BJ (cell line): ENCODE data around the gene LRRN4. TPM values are rescaled to one million over a fixed set of nuclear protein-coding genes. Genes with fewer than 3 reads are reported as not detected.
"Not testable (repeated sequence)": the region's sequence is repeated elsewhere in the genome, so short reads cannot be mapped to it uniquely, and the experiment has no call there.

Experiments used
- CTCF ChIA-PET: fragments of 350-600 bp; formaldehyde crosslinking; extraction: SDS; loops from one replicate; lab custom pipeline; 2021; ENCODE audit warnings: antibody characterized with exemption, inconsistent platforms; lab: Yijun Ruan, JAX
- POLR2A ChIA-PET: fragments of 300-600 bp; sonication (Branson Sonifier 250); formaldehyde crosslinking; extraction: SDS; loops from one replicate; lab custom pipeline; 2021; ENCODE audit warnings: antibody characterized with exemption; lab: Charles Lee
- DNase-seq: peaks from one replicate; pipeline ENCODE4 v3.0.0-alpha.2; 2011; ENCODE audit warnings: low read depth
- H3K27me3 ChIP-seq: 2 replicates; pipeline ENCODE4 v1.6.0; 2011; ENCODE audit warnings: low read length; ENCODE audit not compliant: control insufficient read depth, insufficient read depth
- H3K36me3 ChIP-seq: 2 replicates; pipeline ENCODE4 v1.5.1; 2011; ENCODE audit warnings: low read length; ENCODE audit not compliant: control insufficient read depth, insufficient read depth
- H3K4me3 ChIP-seq: 2 replicates; pipeline ENCODE4 v1.5.1; 2011; ENCODE audit warnings: low read depth, mild to moderate bottlenecking, control low read depth, low read length
- polyA plus RNA-seq: library from polyadenylated mRNA; depleted of rRNA; stranded (reverse); fragments of >200 nt; gene quantifications from 2 replicates; pipeline ENCODE4 v1.2.3, GENCODE V29; 2011
- TF ChIP-seq, protein P1 (sequence below): IDR thresholded peaks from 2 replicates; pipeline ENCODE4 v1.5.1; 2011; ENCODE audit warnings: low read depth, mild to moderate bottlenecking, control low read depth, inconsistent platforms, low read length, moderate library complexity; ENCODE audit not compliant: insufficient read depth

LRRN4 gene
- polyA plus RNA-seq, 1 experiment = 0.06 TPM

- Histone ChIP-seq H3K4me3 (no peak overlapping the region), H3K27me3 (peaks cover 4% of the 10 kb centered on the region; the same call in 1 of the 2 replicates), H3K36me3 (no peaks in the 10 kb centered on the region)
- no peak for DNase-seq
- CTCF ChIA-PET = no interaction called here
- TF ChIP-seq, protein P1, sequence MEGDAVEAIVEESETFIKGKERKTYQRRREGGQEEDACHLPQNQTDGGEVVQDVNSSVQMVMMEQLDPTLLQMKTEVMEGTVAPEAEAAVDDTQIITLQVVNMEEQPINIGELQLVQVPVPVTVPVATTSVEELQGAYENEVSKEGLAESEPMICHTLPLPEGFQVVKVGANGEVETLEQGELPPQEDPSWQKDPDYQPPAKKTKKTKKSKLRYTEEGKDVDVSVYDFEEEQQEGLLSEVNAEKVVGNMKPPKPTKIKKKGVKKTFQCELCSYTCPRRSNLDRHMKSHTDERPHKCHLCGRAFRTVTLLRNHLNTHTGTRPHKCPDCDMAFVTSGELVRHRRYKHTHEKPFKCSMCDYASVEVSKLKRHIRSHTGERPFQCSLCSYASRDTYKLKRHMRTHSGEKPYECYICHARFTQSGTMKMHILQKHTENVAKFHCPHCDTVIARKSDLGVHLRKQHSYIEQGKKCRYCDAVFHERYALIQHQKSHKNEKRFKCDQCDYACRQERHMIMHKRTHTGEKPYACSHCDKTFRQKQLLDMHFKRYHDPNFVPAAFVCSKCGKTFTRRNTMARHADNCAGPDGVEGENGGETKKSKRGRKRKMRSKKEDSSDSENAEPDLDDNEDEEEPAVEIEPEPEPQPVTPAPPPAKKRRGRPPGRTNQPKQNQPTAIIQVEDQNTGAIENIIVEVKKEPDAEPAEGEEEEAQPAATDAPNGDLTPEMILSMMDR = no peak
- POLR2A ChIA-PET = no interaction called here
Measured at GRCh38 chr20:6055981-6056569, 2.2 kb upstream of the LRRN4 start.

- CTCF ChIA-PET = interaction anchor here (0.6 kb wide), 1 partner anchor 18 kb away, joined by 4 read pairs; no protein-coding TSS in a partner anchor
- no peak for DNase-seq
- no peaks in the 10 kb centered on the region for H3K36me3 ChIP-seq
- POLR2A ChIA-PET = no interaction called here
- H3K4me3 ChIP-seq = no peak overlapping the region
- TF ChIP-seq, protein P1 = no peak
- peaks cover 4% of the 10 kb centered on the region; the same call in 1 of the 2 replicates for H3K27me3 ChIP-seq
Measured at GRCh38 chr20:6055161-6055783, 1.4 kb upstream of the LRRN4 start.

DNA sequence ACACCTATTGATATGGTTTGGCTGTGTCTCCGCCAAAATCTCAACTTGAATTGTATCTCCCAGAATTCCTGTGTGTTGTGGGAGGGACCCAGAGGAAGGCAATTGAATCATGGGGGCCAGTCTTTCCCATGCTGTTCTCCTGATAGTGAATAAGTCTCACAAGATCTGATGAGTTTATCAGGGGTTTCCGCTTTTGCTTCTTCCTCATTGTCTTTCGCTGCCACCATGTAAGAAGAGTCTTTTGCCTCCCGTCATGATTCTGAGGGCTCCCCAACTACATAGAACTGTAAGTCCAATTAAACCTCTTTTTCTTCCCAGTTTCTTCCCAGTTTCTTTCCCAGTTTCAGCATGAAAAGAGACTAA is 810 bp upstream of the LRRN4 start:
- H3K36me3 ChIP-seq, H3K27me3 ChIP-seq, POLR2A ChIA-PET, H3K4me3 ChIP-seq, DNase-seq: not testable (repeated sequence)
- CTCF ChIA-PET = interaction anchor here (0.8 to 1.7 kb wide), 3 partner anchors 12 to 46 kb away, joined by 3 to 5 read pairs (median 3); no protein-coding TSS in a partner anchor

- no peak overlapping the region for H3K4me3 ChIP-seq
- H3K27me3 ChIP-seq = peaks cover 2% of the 10 kb centered on the region; the same call in 1 of the 2 replicates
- no peaks in the 10 kb centered on the region for H3K36me3 ChIP-seq
- ChIA-PET CTCF (interaction anchor here (1.2 to 1.7 kb wide), 3 partner anchors 14 to 23 kb away, joined by 3 to 5 read pairs (median 4); no protein-coding TSS in a partner anchor), POLR2A (no interaction called here)
- TF ChIP-seq, protein P1 = no peak
- DNase-seq = no peak
Measured at GRCh38 chr20:6053064-6053775, 640 bp downstream of the LRRN4 start.

DNA sequence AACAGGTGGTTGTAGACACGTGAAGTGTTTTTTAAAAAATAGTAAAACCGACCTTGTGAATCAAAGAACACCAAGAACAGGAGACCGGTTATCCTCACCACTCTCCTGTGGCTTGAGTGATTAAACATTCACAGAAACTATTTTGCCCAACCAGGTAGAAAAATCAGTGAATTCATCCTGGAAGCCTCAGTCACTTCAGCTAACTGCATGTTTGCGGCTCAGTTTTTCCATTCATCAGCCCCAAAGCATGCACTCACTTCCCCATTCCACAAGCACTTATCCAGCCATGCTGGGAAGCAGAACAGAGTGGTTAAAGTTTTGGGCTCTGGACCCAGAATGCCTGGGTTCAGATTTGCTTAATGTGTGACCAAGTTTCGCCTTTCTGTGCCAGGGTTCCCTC is 2.4 kb downstream of the LRRN4 start:
- TF ChIP-seq, protein P1 = no peak
- ChIA-PET CTCF (interaction anchor here (0.6 kb wide), 1 partner anchor 39 kb away, joined by 3 read pairs; no protein-coding TSS in a partner anchor), POLR2A (no interaction called here)
- H3K4me3 ChIP-seq = no peak overlapping the region
- no peaks in the 10 kb centered on the region for H3K36me3 ChIP-seq
- peak; percentile 11 for DNase-seq
- peaks cover 2% of the 10 kb centered on the region; the same call in 1 of the 2 replicates for H3K27me3 ChIP-seq
